GM21717 (cell line): ENCODE data around the gene JPH3.

Source experiments
- ATAC-seq: cut with Tn5 transposase; IDR thresholded peaks from one replicate; pipeline ENCODE4 v1.9.1; 2021; ENCODE audit warnings: mild to moderate bottlenecking, moderate library complexity; ENCODE audit not compliant: unreplicated experiment

JPH3 gene

GRCh38 chr16:87731607-87732006 lies 129.3 kb downstream of the JPH3 start:
- no peak for ATAC-seq

- ATAC-seq, result no peak
These were observed 130.9 kb downstream of the JPH3 start for GRCh38 chr16:87733190-87733589.

DNA sequence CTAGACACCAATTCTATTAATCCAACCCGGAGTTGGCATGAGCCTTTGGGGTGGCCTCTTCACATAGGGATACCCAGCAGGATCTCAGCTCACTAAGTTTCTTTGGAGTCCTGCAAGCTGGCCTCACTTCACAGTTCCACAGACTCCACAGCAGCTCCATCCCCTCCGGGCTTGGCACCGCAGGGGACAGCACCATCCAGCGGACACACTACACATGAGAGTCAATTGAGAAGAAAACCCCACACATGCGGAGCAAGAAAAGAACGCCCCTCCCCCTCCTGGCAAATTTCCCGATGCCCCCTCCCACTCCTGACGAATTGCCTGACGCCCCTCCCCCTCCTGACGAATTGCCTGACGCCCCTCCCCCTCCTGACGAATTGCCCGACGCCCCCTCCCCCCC lies 132.3 kb downstream of the JPH3 start:
- no peak for ATAC-seq

GRCh38 chr16:87735270-87736007 lies 133.1 kb downstream of the JPH3 start:
- no peak for ATAC-seq

DNA sequence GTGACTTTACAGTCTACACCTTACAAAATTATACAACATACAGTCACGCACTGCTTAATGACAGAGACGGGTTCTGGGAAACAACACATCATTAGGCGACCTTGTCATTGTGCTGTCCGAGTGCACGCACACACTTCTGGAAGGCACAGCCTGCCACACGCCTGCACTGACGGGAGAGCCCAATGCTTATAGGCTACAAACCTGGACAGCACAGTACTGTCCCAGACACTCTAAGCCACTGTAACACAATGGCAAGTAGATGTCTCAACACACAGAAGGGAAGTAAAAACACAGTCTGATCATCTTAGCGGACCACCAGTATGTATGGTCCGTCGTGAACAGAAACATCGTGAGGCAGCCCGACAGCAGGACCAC lies 133.7 kb downstream of the JPH3 start:
- no peak for ATAC-seq

GRCh38 chr16:87739801-87740200 lies 137.5 kb downstream of the JPH3 start:
- ATAC-seq, result no peak

GRCh38 chr16:87740441-87740840 lies 138.1 kb downstream of the JPH3 start:
- no peak for ATAC-seq

GRCh38 chr16:87740909-87741424 lies 138.7 kb downstream of the JPH3 start:
- ATAC-seq, result no peak

GRCh38 chr16:87741700-87742415 lies 139.6 kb downstream of the JPH3 start:
- ATAC-seq, result no peak

- no peak for ATAC-seq
These were observed 140.6 kb downstream of the JPH3 start for GRCh38 chr16:87742781-87743490.

GRCh38 chr16:87744750-87745514 lies 142.6 kb downstream of the JPH3 start:
- ATAC-seq, result no peak

GRCh38 chr16:87746178-87746577 lies 143.9 kb downstream of the JPH3 start:
- ATAC-seq, result no peak
